Activated CD8-positive, alpha-beta T cell treated with anti-CD3 and anti-CD28 coated beads for 36 hours (primary cell): ENCODE data around the gene TMEM125. TPM values are rescaled to one million over a fixed set of nuclear protein-coding genes. Genes with fewer than 3 reads are reported as not detected.

Experiments
- ATAC-seq: fragments of 200-7000 bp; cut with Tn5 transposase; one replicate; pipeline ENCODE4 v1.10.0; 2021; ENCODE audit warnings: mild to moderate bottlenecking, moderate library complexity
- CTCF ChIA-PET: fragments of 350-600 bp; sonication (Branson Sonifier 250); formaldehyde crosslinking; loops from one replicate; lab custom pipeline; 2021; ENCODE audit warnings: antibody characterized with exemption; lab: Charles Lee
- POLR2A ChIA-PET: fragments of 350-600 bp; sonication (Branson Sonifier 250); formaldehyde crosslinking; loops from one replicate; lab custom pipeline; 2021; ENCODE audit warnings: antibody characterized with exemption; lab: Charles Lee
- DNase-seq: peaks from one replicate; pipeline ENCODE4 v3.0.0-alpha.2; 2020
- H3K27ac Mint-ChIP-seq: one replicate; pipeline ENCODE4 v1.8.0; 2021; ENCODE audit warnings: mild to moderate bottlenecking, mixed read lengths
- H3K27me3 Mint-ChIP-seq: one replicate; pipeline ENCODE4 v1.8.0; 2021; ENCODE audit warnings: mixed read lengths
- H3K36me3 Mint-ChIP-seq: one replicate; pipeline ENCODE4 v1.8.0; 2021; ENCODE audit warnings: low read depth, mixed read lengths
- H3K4me1 Mint-ChIP-seq: one replicate; pipeline ENCODE4 v1.8.0; 2021; ENCODE audit warnings: low read depth, mixed read lengths
- H3K4me3 Mint-ChIP-seq: one replicate; pipeline ENCODE4 v1.8.0; 2021; ENCODE audit warnings: mild to moderate bottlenecking, moderate library complexity, mixed read lengths
- H3K9me3 Mint-ChIP-seq: one replicate; pipeline ENCODE4 v1.8.0; 2021; ENCODE audit warnings: mixed read lengths
- CTCF ChIP-seq: fragments of 200-600 bp; IDR thresholded peaks from one replicate; pipeline ENCODE4 v1.8.0; 2022; ENCODE audit warnings: antibody characterized with exemption, mild to moderate bottlenecking
- intact Hi-C: fragments of 100-400 bp; cut with micrococcal nuclease; formaldehyde crosslinking; loops from one replicate; pipeline ENCODE4 v1.10.0; 2022
- total RNA-seq, 2 experiments: library from RNA; stranded (reverse); gene quantifications; one replicate each; pipeline ENCODE4 v1.2.3, GENCODE V29; 2021

The TMEM125 gene
- total RNA-seq, 2 experiments from 2014 or later = 0.81 TPM; not detected in 1

- no peak for TF ChIP-seq CTCF
- ChIA-PET POLR2A (interaction anchor here (0.6 kb wide), 1 partner anchor 53 kb away, joined by 3 read pairs; no protein-coding TSS in a partner anchor), CTCF (no interaction called here)
- no peaks in the 10 kb centered on the region for H3K4me1 Mint-ChIP-seq
- H3K27me3 Mint-ChIP-seq = no peaks in the 10 kb centered on the region
- ATAC-seq (no peak), DNase-seq (no peak)
- intact Hi-C loops = no loop called here
- H3K27ac Mint-ChIP-seq = no peak overlapping the region
- H3K9me3 Mint-ChIP-seq = no peaks in the 10 kb centered on the region
- H3K4me3 Mint-ChIP-seq = no peak overlapping the region
- H3K36me3 Mint-ChIP-seq = no peaks in the 10 kb centered on the region
Measured at GRCh38 chr1:43306688-43307457, 37.1 kb downstream of the TMEM125 start.

- ChIA-PET POLR2A (interaction anchor here (0.6 kb wide), 1 partner anchor 54 kb away, joined by 3 read pairs; no protein-coding TSS in a partner anchor), CTCF (no interaction called here)
- TF ChIP-seq CTCF = no peak
- no peaks in the 10 kb centered on the region for H3K27me3 Mint-ChIP-seq
- no peaks in the 10 kb centered on the region for H3K36me3 Mint-ChIP-seq
- intact Hi-C loops = no loop called here
- no peaks in the 10 kb centered on the region for H3K9me3 Mint-ChIP-seq
- no peak for ATAC-seq
- H3K4me1 Mint-ChIP-seq = no peaks in the 10 kb centered on the region
- H3K27ac Mint-ChIP-seq = no peak overlapping the region
- DNase-seq = no peak
- no peak overlapping the region for H3K4me3 Mint-ChIP-seq
Measured at GRCh38 chr1:43307458-43308158, 37.8 kb downstream of the TMEM125 start.

GRCh38 chr1:43308635-43309404, 39.0 kb downstream of the TMEM125 start:
- TF ChIP-seq CTCF = no peak
- intact Hi-C loops = no loop called here
- Mint-ChIP-seq H3K9me3 (no peaks in the 10 kb centered on the region), H3K4me3 (no peak overlapping the region), H3K36me3 (no peaks in the 10 kb centered on the region), H3K27ac (no peak overlapping the region), H3K4me1 (no peaks in the 10 kb centered on the region), H3K27me3 (no peaks in the 10 kb centered on the region)
- POLR2A ChIA-PET = interaction anchor here (0.6 kb wide), 1 partner anchor 79 kb away, joined by 3 read pairs; no protein-coding TSS in a partner anchor
- CTCF ChIA-PET = no interaction called here
- ATAC-seq = no peak
- no peak for DNase-seq

GRCh38 chr1:43309405-43310025, 39.7 kb downstream of the TMEM125 start:
- no peak for ATAC-seq
- H3K9me3 Mint-ChIP-seq = no peaks in the 10 kb centered on the region
- H3K36me3 Mint-ChIP-seq = no peaks in the 10 kb centered on the region
- intact Hi-C loops = no loop called here
- no peaks in the 10 kb centered on the region for H3K27me3 Mint-ChIP-seq
- no peak overlapping the region for H3K27ac Mint-ChIP-seq
- POLR2A ChIA-PET = interaction anchor here (0.6 kb wide), 1 partner anchor 79 kb away, joined by 3 read pairs; no protein-coding TSS in a partner anchor
- no peak for TF ChIP-seq CTCF
- H3K4me3 Mint-ChIP-seq = no peak overlapping the region
- no peaks in the 10 kb centered on the region for H3K4me1 Mint-ChIP-seq
- no peak for DNase-seq
- CTCF ChIA-PET = no interaction called here
